DMS 273 (cell line): ENCODE data around the gene MYO3B.
A peak's percentile ranks its signal among the peaks of the same experiment; 100 is the strongest.
"Not testable (repeated sequence)": the region's sequence is repeated elsewhere in the genome, so short reads cannot be mapped to it uniquely, and the experiment has no call there.

Experiments
- DNase-seq: peaks from one replicate; lab custom pipeline; 2025; ENCODE audit not compliant: unreplicated experiment; lab: John Stamatoyannopoulos, UW

MYO3B gene

GRCh38 chr2:170674282-170674681, 496.3 kb downstream of the MYO3B start:
- not testable (repeated sequence) for DNase-seq

- no peak for DNase-seq
Measured at GRCh38 chr2:170675701-170676100, 497.8 kb downstream of the MYO3B start.

DNA sequence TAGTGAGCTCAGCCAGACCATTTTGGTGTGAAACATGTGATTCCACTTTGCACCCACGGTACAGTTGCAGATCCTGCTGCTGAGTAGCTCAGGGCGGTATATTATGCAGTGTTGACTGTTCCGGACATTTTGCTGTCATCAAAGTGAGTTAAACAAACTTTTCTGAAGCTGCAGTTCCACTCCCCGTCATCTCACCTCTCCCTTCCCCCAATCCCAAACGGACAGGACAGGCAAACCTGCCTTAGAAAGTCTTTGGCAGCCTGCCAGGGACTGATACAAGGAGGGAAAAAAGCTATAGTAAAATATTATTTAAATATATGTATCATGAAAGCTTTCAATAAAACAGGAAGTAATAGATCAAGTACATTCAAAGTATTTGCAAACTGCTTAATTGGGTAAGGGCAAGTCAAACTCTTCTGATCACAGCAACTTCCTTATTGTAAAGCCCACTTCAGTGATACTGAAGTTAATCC, 501.7 kb downstream of the MYO3B start:
- peak; percentile 67 for DNase-seq

DNA sequence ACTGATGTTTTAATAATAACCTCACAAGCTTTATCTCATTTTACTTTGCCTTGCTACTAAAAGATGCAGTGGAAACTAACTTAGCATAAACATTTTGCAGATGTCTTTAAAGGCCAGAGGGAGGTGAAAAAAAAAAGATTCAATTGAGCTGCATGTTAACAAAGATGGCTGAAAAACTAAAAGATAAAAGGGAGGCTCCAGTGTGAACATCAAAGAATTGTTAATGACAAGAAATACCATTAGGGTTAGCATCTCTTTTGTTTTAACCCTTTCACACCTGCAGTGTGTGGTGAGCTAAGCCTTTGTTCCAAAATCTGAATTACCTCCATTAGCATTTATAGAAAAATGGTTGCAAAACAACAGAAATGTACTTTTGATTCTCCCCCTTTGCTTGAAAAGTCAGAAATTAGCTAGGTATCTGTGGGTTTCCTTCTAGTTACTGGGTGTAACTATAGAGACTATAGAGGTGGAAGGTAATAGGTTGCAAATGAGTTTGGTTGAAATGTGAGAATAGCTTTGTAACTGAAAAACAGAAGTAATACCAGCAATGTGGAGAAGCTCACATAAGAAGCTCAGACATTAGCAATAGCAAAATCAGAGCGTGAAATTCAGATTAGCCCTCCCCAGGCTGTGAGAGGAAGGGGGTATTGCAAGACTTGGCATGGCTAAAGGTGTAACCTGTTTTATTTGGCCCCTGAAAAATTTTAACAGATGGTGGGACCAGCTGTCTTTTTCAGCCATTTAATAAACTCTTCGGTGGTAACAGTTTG, 502.4 kb downstream of the MYO3B start:
- peak; percentile 97 for DNase-seq

GRCh38 chr2:170681311-170681710, 503.4 kb downstream of the MYO3B start:
- peak; percentile 50 for DNase-seq

DNA sequence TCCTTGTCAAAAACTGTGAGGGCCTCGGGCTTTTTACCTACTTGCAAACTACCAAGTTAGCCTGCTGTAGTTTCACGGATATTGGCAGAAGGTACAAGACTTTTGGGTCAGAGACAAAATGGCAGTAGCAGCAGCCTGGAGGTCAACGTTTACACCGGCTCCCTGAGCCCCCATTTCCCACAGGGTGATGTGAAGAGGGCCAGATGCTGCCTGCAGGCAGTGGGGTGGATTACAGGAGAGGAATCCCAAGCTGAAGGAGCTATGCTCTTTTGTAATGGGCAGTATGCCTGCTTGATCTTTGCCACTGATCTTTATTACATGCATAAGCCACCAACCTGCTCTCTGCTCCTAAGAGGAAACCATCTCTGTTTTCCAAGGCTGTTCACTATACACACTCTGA, 507.6 kb downstream of the MYO3B start:
- DNase-seq, result peak; percentile 90

- no peak for DNase-seq
Measured at GRCh38 chr2:170689481-170689880, 511.5 kb downstream of the MYO3B start.

DNA sequence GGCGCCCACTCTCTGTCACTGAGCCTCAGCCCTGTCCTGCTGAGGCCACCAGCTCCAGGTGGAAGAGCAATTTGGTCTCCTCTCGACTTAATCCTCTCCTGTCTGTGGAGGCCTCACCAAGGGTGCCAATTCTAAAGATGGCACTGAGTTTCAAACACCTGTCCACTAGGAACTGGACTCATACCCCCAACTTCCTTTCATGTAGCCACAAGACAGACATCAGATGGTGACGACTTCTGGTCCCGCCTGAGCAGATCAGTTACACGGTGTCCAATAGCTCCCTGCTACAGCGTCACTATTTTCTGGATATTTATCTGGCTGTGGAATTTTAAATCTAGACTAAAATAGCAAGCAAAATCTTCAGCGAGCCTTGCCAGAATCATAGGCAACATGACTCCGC, 512.7 kb downstream of the MYO3B start:
- DNase-seq, result peak; percentile 39

DNA sequence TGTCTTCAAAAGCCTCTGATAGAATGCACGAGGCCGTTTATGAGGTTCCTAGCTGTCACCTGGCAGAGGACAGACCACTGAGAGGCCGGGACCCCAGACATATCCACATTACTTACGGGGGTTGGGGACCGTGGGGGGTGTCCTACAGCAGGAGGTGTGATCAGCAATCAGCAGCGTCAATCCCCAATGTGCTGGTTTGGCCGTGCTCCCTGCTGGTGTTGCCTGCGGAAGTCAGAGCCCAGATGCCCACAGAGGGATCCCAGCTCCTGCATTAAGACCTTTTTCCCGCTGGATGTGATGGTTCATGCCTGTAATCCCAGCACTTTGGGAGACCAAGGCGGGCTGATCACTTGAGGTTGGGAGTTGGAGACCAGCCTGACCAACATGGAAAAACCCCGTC, 516.4 kb downstream of the MYO3B start:
- DNase-seq, result peak; percentile 22

DNA sequence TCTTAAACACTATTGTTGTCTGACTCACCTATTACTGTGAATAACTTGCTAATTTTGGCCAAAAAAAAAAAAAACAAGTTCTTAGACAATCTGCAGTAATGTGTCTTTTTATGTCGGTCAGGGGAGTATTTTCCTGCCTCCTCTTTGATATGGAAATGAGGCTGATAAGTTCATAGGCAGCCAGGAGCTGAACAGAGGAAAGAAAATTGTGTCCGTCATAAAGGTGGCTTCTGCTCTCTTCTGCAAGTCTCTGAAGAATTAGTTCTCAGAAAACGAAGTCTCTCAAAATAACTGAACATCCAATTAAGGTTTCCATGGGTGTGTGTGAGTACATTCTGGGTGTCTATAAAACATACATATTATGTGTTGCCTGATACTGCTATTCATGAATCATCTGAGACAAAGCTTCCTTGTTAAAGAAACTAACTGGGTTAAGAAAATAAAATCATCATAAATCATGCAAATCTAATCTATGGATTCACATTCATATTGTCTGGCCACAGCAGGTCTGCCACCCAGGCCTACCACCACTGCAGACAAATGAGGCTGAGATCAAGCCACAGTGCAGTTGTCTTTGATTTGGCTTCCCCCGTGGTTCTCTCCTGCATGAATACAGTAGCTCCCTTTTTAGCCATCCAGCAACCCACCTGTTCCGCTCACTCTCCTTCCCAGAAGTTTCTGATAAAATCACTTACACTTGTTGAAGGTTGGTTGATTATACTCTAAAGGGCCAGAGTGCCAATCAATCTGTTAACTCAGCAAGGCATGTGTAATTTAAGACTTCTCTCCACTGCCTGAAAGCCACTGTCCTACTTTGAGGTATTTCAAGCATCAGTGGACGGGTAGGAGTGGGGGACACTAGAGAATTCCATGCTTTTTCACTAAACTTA, 517.8 kb downstream of the MYO3B start:
- DNase-seq, result peak; percentile 48

DNA sequence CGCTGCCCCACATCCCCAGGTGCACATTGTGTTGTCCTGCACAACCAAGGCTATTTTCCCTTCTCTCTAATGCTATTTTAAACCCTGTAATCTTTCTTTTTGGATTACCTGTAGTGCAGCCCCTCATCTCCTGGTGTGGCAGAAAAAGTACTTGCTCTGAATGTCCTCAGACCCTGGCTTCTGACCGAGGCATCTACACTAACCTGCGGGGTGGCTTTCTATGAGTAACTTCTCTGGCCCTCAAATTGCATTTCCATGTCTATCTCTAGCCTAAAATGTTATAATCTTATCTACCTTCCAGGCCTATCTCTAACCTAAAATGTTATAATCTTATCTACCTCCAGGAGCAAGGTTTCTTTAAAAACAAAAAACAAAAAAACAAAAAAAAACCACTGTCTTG, 519.0 kb downstream of the MYO3B start:
- no peak for DNase-seq

- no peak for DNase-seq
Measured at GRCh38 chr2:170701011-170701410, 523.1 kb downstream of the MYO3B start.

DNA sequence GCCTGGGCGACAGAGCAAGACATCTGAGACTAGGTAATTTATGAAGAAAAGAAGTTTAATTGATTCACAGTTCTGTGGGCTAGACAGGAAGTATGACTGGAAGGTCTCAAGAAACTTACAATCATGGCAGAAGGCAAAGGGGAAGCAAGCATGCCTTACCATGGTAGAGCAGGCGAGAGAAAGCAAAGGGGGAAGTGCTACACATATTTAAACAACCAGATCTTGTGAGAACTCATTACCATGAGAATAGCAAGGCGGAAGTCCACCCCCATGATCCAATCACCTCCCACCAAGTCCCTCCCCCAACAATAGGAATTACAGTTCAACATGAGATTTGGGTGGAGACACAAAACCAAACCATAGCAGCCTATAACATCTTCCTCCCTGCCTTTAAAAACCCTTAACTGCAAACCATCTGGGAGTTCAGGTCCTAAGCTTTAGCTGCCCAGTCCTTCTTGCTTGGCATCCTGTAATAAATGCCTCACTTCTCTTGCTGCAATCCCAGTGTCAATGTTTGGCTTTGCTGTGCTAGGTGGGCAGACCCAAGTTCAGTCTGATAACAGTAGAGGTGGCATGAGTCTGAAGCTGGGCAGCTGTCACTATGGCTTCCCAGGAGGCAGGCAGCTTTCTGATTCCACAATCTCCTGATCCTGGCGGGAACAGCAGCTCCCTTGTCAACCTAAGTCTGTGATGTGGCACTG, 526.0 kb downstream of the MYO3B start:
- DNase-seq, result peak; percentile 14
